Sigmoid colon (tissue), 7 donors: ENCODE data around the gene ELMO1. TPM values are rescaled to one million over a fixed set of nuclear protein-coding genes. Genes with fewer than 3 reads are reported as not detected.

Source experiments
- DNase-seq: peaks from one replicate; pipeline ENCODE4 v3.0.0-alpha.2; 2019
- H3K27ac ChIP-seq, 4 donors: fragments of 200-600 bp; sonication (generic); one replicate each; pipeline ENCODE4 v1.5.1; 2016 to 2019; ENCODE audit warnings: mild to moderate bottlenecking in 1 of 4
- H3K27me3 ChIP-seq, 3 donors: fragments of 200-600 bp; sonication (generic); one replicate each; pipeline ENCODE4 v1.5.1; 2019; ENCODE audit warnings: mild to moderate bottlenecking in 1 of 3
- H3K36me3 ChIP-seq, 4 donors: fragments of 200-600 bp; sonication (generic); one replicate each; pipeline ENCODE4 v1.5.1; 2016 to 2019
- H3K4me1 ChIP-seq, 4 donors: fragments of 200-600 bp; sonication (generic); one replicate each; pipeline ENCODE4 v1.5.1; 2017 to 2019
- H3K4me3 ChIP-seq, 4 donors: fragments of 200-600 bp; sonication (generic); one replicate each; pipeline ENCODE4 v1.5.1; 2017 to 2019; ENCODE audit warnings: mild to moderate bottlenecking in 2 of 4, moderate library complexity in 1 of 4
- H3K9me3 ChIP-seq, 4 donors: fragments of 200-600 bp in 3 of 4; sonication (generic) in 3 of 4; one replicate each; pipeline versions ENCODE4 v1.5.1 to v1.6.1; 2013 to 2019
- EP300 ChIP-seq, 4 donors: sonication (generic); formaldehyde crosslinking; IDR thresholded peaks; one replicate each; pipeline ENCODE4 v1.6.1; 2017; ENCODE audit warnings: antibody characterized with exemption in 4 of 4
- POLR2A ChIP-seq, 2 donors: fragments of 450-650 bp; IDR thresholded peaks; one replicate each; pipeline ENCODE4 v1.6.1; 2016; ENCODE audit warnings: antibody characterized with exemption in 2 of 2, mild to moderate bottlenecking in 2 of 2, moderate library complexity in 2 of 2
- POLR2AphosphoS5 ChIP-seq, 4 donors: sonication (generic); formaldehyde crosslinking; IDR thresholded peaks; one replicate each; pipeline ENCODE4 v1.6.1; 2017; ENCODE audit warnings: antibody characterized with exemption in 4 of 4
- WGBS, 2 donors: extraction: QIAGEN DNeasy Blood & Tissue Kit; methylation state at CpG; one replicate each; pipeline ENCODE4 v1.1.7; 2013; 5-methylcytosine and 5-hydroxymethylcytosine counted together
- intact Hi-C: fragments of 100-400 bp; cut with DNase I; formaldehyde crosslinking; loops from one replicate; pipeline ENCODE4 v1.15.1; 2023
- polyA plus RNA-seq, 3 donors: library from polyadenylated mRNA; stranded (reverse); fragments of 200-250 nt; gene quantifications; one replicate each; pipeline ENCODE4 v1.2.3, GENCODE V29; 2013
- total RNA-seq, 4 donors: library from RNA; depleted of rRNA; stranded (reverse); fragments of >200 nt; gene quantifications; one replicate each; pipeline ENCODE4 v1.1.0, GENCODE V29; 2016
- TF ChIP-seq, protein P1 (sequence below), 4 experiments: fragments of 450-650 bp in 3 of 4; fragments of 200-600 bp in 1 of 4; IDR thresholded peaks; one replicate each; pipeline ENCODE4 v1.5.1; 2016 to 2019; ENCODE audit warnings: antibody characterized with exemption in 4 of 4, mild to moderate bottlenecking in 3 of 4, moderate library complexity in 2 of 4
- donor health status: healthy with polysubstance abuse.
- donor health status: Bipolar disorder and iron deficiency.
- donor health status: healthy.

The ELMO1 gene
- total and polyA plus RNA-seq, 7 donors: 2.3 to 63.1 (median 33.9) TPM

DNA sequence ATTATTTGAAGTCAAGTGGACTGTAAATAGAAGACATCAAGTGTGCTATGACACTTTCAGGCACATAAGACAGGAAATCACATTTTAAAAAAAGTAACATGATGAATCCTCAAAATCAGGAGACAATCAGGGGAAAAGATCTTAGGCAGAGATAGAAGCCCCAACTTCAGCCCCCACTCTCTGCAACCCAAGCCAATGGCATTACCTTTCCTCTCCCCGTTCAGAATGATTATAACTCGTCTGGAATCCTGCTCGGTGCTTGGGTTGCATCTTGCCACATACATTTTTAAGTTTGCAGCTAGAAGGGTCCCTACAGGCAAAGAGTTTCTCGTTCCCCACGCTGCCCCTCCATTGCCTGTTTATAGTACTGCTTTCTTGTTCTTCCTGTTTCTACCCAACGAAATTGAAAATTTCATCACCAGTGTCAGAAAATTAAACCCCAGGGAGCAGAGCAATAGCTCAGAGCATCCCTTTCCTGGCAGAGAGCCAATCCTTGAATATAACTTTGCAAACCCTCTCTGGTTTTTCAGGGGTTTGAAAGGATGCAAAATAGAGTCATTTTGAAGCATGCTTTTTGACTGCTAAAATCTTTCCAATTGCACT is 463.9 kb downstream of the ELMO1 start:
- Histone ChIP-seq H3K36me3 (no peaks in the 10 kb centered on the region), H3K4me3 (no peak overlapping the region), H3K4me1 (peaks cover 0 to 32% (median 24%) of the 10 kb centered on the region in 4 donors), H3K9me3 (no peaks in the 10 kb centered on the region), H3K27ac (peak overlapping the region in 1 of 4 donors; percentile 29), H3K27me3 (peaks cover 0 to 7% (median 0%) of the 10 kb centered on the region in 3 donors)
- intact Hi-C loops: loop anchor here (5.0 kb wide), 1 partner anchor 197 kb away; no protein-coding TSS in a partner anchor
- WGBS, 2 donors: 53 to 84% methylated on average over 6 of the region's 6 CpGs
- TF ChIP-seq POLR2AphosphoS5 (IDR thresholded peaks at IDR 0.05) (no peak), EP300 (IDR thresholded peaks at IDR 0.05) (no peak), POLR2A (IDR thresholded peaks at IDR 0.05) (no peak)
- TF ChIP-seq, protein P1, sequence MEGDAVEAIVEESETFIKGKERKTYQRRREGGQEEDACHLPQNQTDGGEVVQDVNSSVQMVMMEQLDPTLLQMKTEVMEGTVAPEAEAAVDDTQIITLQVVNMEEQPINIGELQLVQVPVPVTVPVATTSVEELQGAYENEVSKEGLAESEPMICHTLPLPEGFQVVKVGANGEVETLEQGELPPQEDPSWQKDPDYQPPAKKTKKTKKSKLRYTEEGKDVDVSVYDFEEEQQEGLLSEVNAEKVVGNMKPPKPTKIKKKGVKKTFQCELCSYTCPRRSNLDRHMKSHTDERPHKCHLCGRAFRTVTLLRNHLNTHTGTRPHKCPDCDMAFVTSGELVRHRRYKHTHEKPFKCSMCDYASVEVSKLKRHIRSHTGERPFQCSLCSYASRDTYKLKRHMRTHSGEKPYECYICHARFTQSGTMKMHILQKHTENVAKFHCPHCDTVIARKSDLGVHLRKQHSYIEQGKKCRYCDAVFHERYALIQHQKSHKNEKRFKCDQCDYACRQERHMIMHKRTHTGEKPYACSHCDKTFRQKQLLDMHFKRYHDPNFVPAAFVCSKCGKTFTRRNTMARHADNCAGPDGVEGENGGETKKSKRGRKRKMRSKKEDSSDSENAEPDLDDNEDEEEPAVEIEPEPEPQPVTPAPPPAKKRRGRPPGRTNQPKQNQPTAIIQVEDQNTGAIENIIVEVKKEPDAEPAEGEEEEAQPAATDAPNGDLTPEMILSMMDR (IDR thresholded peaks at IDR 0.05): no peak
- no peak for DNase-seq

DNA sequence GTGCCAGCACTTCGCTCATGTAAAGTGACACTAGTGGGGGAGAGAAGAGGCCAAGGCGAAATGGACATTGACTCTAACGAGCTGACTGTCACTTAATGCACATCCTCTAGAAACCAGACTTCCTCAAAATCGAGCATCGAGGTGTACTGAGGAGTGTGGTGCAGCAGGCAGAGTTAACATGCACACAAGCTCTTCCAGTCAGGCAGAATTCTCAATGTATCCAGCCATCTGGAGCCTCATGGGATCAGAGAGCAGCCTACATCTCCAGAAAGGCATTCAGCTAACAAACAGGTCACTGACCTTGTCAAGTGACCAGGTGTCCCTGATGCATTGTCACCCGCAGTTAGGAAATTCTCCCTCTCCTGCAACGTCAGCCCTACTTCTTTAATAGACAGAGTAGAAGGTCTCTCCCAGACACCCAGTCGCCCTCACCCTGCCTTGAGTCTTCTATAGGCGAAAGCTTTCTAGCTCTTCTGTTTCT is 464.6 kb downstream of the ELMO1 start:
- intact Hi-C loops: no loop called here
- Histone ChIP-seq H3K4me1 (peaks cover 0 to 37% (median 29%) of the 10 kb centered on the region in 4 donors), H3K9me3 (no peaks in the 10 kb centered on the region), H3K4me3 (no peak overlapping the region), H3K36me3 (no peaks in the 10 kb centered on the region), H3K27ac (peak overlapping the region in 1 of 4 donors; percentile 29), H3K27me3 (peaks cover 0 to 7% (median 0%) of the 10 kb centered on the region in 3 donors)
- DNase-seq: no peak
- 71 to 85% methylated on average over 9 of the region's 9 CpGs for WGBS, 2 donors
- TF ChIP-seq EP300 (IDR thresholded peaks at IDR 0.05) (no peak), POLR2A (IDR thresholded peaks at IDR 0.05) (no peak), POLR2AphosphoS5 (IDR thresholded peaks at IDR 0.05) (no peak)
- TF ChIP-seq, protein P1 (IDR thresholded peaks at IDR 0.05): no peak

DNA sequence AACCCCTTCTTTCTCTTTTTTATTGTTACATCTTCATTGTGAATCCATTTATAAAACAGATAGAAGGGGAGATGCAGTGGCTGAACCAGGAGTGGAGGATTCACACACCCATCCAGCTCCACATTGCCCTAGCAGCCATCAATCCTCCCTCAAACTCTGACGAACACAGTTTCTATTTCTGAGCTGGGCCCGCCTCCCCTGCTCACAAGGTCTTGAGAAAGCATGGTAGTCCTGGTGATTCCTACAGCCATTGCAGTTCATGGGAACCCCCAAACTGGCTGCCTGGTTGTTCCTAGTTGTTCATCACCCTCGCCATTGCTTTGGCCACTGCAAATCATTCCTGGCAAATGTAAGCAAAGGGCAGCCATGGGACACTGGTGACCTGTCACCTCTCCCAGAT is 465.9 kb downstream of the ELMO1 start:
- no peak overlapping the region for H3K4me3 ChIP-seq
- no peak for TF ChIP-seq EP300 (IDR thresholded peaks at IDR 0.05)
- no peak for TF ChIP-seq POLR2AphosphoS5 (IDR thresholded peaks at IDR 0.05)
- TF ChIP-seq, protein P1 (IDR thresholded peaks at IDR 0.05): no peak
- no peak for TF ChIP-seq POLR2A (IDR thresholded peaks at IDR 0.05)
- intact Hi-C loops: no loop called here
- peaks cover 0 to 37% (median 29%) of the 10 kb centered on the region in 4 donors for H3K4me1 ChIP-seq
- H3K27me3 ChIP-seq: peaks cover 0 to 7% (median 0%) of the 10 kb centered on the region in 3 donors
- DNase-seq: no peak
- H3K9me3 ChIP-seq: no peaks in the 10 kb centered on the region
- no peak overlapping the region for H3K27ac ChIP-seq
- 92 to 93% methylated on average over 3 of the region's 3 CpGs for WGBS, 2 donors
- no peaks in the 10 kb centered on the region for H3K36me3 ChIP-seq

- Histone ChIP-seq H3K4me3 (no peak overlapping the region), H3K36me3 (no peaks in the 10 kb centered on the region), H3K9me3 (no peaks in the 10 kb centered on the region), H3K27ac (peak overlapping the region in 1 of 4 donors; percentile 81), H3K4me1 (peaks cover 0 to 29% (median 20%) of the 10 kb centered on the region in 4 donors), H3K27me3 (peaks cover 0 to 2% (median 0%) of the 10 kb centered on the region in 3 donors)
- intact Hi-C loops: no loop called here
- no peak for DNase-seq
- TF ChIP-seq, protein P1 (IDR thresholded peaks at IDR 0.05): no peak
- no peak for TF ChIP-seq POLR2AphosphoS5 (IDR thresholded peaks at IDR 0.05)
- no peak for TF ChIP-seq EP300 (IDR thresholded peaks at IDR 0.05)
- no peak for TF ChIP-seq POLR2A (IDR thresholded peaks at IDR 0.05)
- 87 to 89% methylated on average over 3 of the region's 3 CpGs for WGBS, 2 donors
Measured at GRCh38 chr7:36979810-36980248, 468.8 kb downstream of the ELMO1 start.
